HPDE6-E6E7 (cell line): ENCODE results near the gene KIF4B.

Experiments
- DNase-seq: peaks from one replicate; pipeline ENCODE4 v3.0.0; 2011; ENCODE audit warnings: missing footprints; ENCODE audit errors: extremely low spot score

Gene KIF4B

GRCh38 chr5:155052532-155052931 is 39.0 kb downstream of the KIF4B start:
- no peak for DNase-seq

- no peak for DNase-seq
Measured at GRCh38 chr5:155053501-155053900, 39.9 kb downstream of the KIF4B start.

- DNase-seq = no peak
Measured at GRCh38 chr5:155056644-155057269, 43.2 kb downstream of the KIF4B start.

GRCh38 chr5:155057626-155058025 is 44.1 kb downstream of the KIF4B start:
- no peak for DNase-seq

GRCh38 chr5:155064580-155064979 is 51.0 kb downstream of the KIF4B start:
- no peak for DNase-seq

- no peak for DNase-seq
Measured at GRCh38 chr5:155066886-155067595, 53.5 kb downstream of the KIF4B start.
